MM.1S (cell line): ENCODE results near the gene IYD.

Experiments used
- DNase-seq: peaks from one replicate; pipeline ENCODE4 v3.0.0-alpha.2; 2015
- H2AFZ ChIP-seq: fragments of 300-600 bp; sonication (generic); 2 replicates; pipeline ENCODE4 v1.6.0; 2016; ENCODE audit warnings: antibody characterized with exemption, low read length
- H3F3A ChIP-seq: fragments of 300-600 bp; sonication (generic); 2 replicates; pipeline ENCODE4 v1.6.1; 2016; ENCODE audit warnings: mild to moderate bottlenecking, antibody characterized with exemption, low read length, moderate library complexity, mixed read lengths; ENCODE audit not compliant: insufficient read depth
- H3K27ac ChIP-seq: fragments of 300-600 bp; sonication (generic); 2 replicates; pipeline ENCODE4 v1.5.1; 2016; ENCODE audit warnings: mild to moderate bottlenecking, low read length
- H3K27me3 ChIP-seq: fragments of 300-600 bp; sonication (generic); replicated peaks from 2 replicates; pipeline ENCODE4 v1.6.0; 2016; ENCODE audit warnings: low read length; ENCODE audit not compliant: insufficient read depth
- H3K36me3 ChIP-seq: fragments of 300-600 bp; sonication (generic); replicated peaks from 2 replicates; pipeline ENCODE4 v1.6.1; 2016; ENCODE audit warnings: mild to moderate bottlenecking, low read length, mixed read lengths; ENCODE audit not compliant: insufficient read depth
- H3K4me1 ChIP-seq: fragments of 300-600 bp; sonication (generic); 2 replicates; pipeline ENCODE4 v1.6.1; 2016; ENCODE audit warnings: low read length, mixed read lengths
- H3K4me2 ChIP-seq: fragments of 300-600 bp; sonication (generic); 2 replicates; pipeline ENCODE4 v1.6.0; 2016; ENCODE audit warnings: low read depth, low read length
- H3K4me3 ChIP-seq: fragments of 300-600 bp; sonication (generic); 2 replicates; pipeline ENCODE4 v1.5.1; 2016; ENCODE audit warnings: low read length, mixed read lengths
- H3K79me2 ChIP-seq: fragments of 300-600 bp; sonication (generic); 2 replicates; pipeline ENCODE4 v1.6.1; 2016; ENCODE audit warnings: mixed run types, low read length, mixed read lengths
- H3K9ac ChIP-seq: fragments of 300-600 bp; sonication (generic); 2 replicates; pipeline ENCODE4 v1.6.1; 2016; ENCODE audit warnings: low read length, mixed read lengths
- H3K9me2 ChIP-seq: fragments of 300-600 bp; sonication (generic); replicated peaks from 2 replicates; pipeline ENCODE4 v1.6.1; 2016; ENCODE audit warnings: mild to moderate bottlenecking, low read length, mixed read lengths; ENCODE audit not compliant: insufficient read depth
- H3K9me3 ChIP-seq: fragments of 300-600 bp; sonication (generic); replicated peaks from 2 replicates; pipeline ENCODE4 v1.6.1; 2016; ENCODE audit warnings: mild to moderate bottlenecking, low read length, mixed read lengths; ENCODE audit not compliant: insufficient read depth
- H4K20me1 ChIP-seq: fragments of 300-600 bp; sonication (generic); 2 replicates; pipeline ENCODE4 v1.6.1; 2016; ENCODE audit warnings: mild to moderate bottlenecking, low read length, moderate library complexity, mixed read lengths; ENCODE audit not compliant: insufficient read depth
- CTCF ChIP-seq: fragments of 300-600 bp; sonication (generic); IDR thresholded peaks from 2 replicates; pipeline ENCODE4 v1.5.1; 2016; ENCODE audit warnings: antibody characterized with exemption, low read length, mixed read lengths
- EZH2 ChIP-seq: fragments of 300-600 bp; sonication (generic); optimal IDR thresholded peaks from 2 replicates; pipeline ENCODE3; 2017; ENCODE audit warnings: low read depth, mild to moderate bottlenecking, antibody characterized with exemption, low read length, mixed read lengths
- EZH2phosphoT487 ChIP-seq: fragments of 300-600 bp; sonication (generic); IDR thresholded peaks from 2 replicates; pipeline ENCODE4 v1.6.1; 2018; ENCODE audit warnings: antibody characterized with exemption, low read length

IYD gene

DNA sequence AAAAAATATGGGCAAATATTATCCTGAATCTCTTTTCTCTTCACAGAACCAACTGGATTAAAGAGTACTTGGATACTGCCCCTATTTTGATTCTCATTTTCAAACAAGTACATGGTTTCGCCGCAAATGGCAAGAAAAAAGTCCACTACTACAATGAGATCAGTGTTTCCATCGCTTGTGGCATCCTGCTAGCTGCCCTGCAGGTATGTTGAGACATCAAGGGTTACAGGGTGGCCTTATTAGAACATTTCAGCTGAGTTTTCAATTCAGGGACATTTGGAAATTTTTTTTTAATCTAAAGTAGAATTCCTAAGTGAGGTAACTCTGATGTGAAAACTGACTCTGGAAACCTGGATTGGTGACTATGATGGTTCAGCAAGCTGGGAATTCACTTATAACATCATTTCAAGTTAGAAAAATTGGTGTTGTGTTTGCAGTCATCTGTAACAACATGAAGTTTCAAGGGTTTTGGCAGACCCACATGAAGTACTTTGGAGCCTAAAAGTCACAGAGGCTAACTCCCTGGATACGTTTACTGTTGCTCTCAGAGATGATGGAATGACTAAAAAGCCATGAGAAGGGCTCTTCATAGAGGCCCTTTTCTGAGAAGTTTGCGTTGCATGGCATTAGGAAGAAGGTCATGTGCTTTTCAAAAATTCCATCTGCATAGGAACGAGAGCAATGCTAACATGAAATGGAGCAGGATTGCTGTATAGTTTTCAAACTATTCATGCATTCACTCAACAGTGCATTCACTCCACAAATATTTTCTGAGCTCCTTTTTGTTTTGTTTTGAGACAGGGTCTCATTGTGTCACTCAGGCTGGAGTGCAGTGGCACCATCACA lies 25.5 kb downstream of the IYD start:
- Histone ChIP-seq H3K36me3 (no peaks in the 10 kb centered on the region), H2AFZ (no peak overlapping the region), H3K9me3 (no peaks in the 10 kb centered on the region), H3F3A (no peaks in the 10 kb centered on the region), H3K79me2 (no peaks in the 10 kb centered on the region), H3K9ac (no peak overlapping the region), H3K9me2 (no peaks in the 10 kb centered on the region), H4K20me1 (no peaks in the 10 kb centered on the region), H3K4me3 (no peak overlapping the region), H3K27me3 (no peaks in the 10 kb centered on the region), H3K4me1 (no peaks in the 10 kb centered on the region), H3K4me2 (no peak overlapping the region), H3K27ac (no peak overlapping the region)
- DNase-seq: no peak
- TF ChIP-seq EZH2 (no peak), CTCF (no peak), EZH2phosphoT487 (no peak)

DNA sequence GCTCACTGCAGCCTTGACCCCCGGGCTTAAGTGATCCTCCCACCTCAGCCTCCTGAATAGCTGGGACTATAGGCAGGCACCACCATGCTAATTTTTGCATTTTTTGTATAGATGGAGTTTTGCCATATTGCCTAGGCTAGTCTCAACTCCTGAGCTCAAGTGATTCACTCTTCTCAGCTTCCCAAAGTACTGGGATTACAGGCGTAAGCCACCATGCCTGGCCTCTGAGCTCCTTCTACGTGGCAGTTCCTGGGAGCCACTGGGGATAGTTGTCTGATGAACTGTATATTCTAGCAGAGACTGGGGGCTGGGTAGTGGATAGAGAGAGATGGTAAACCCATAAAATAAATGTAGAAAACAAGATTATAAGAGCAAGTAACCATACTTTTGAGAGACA lies 26.1 kb downstream of the IYD start:
- Histone ChIP-seq H3K4me2 (no peak overlapping the region), H3K4me3 (no peak overlapping the region), H3K27ac (no peak overlapping the region), H2AFZ (no peak overlapping the region), H3K27me3 (no peaks in the 10 kb centered on the region), H4K20me1 (no peaks in the 10 kb centered on the region), H3K9me3 (no peaks in the 10 kb centered on the region), H3K9me2 (no peaks in the 10 kb centered on the region), H3K4me1 (no peaks in the 10 kb centered on the region), H3K9ac (no peak overlapping the region), H3F3A (no peaks in the 10 kb centered on the region), H3K36me3 (no peaks in the 10 kb centered on the region), H3K79me2 (no peaks in the 10 kb centered on the region)
- TF ChIP-seq CTCF (no peak), EZH2phosphoT487 (no peak)
- DNase-seq: no peak

- no peak overlapping the region for H2AFZ ChIP-seq
- H3K4me2 ChIP-seq: no peak overlapping the region
- H3K27me3 ChIP-seq: no peaks in the 10 kb centered on the region
- no peaks in the 10 kb centered on the region for H4K20me1 ChIP-seq
- H3K9me2 ChIP-seq: no peaks in the 10 kb centered on the region
- TF ChIP-seq EZH2phosphoT487: no peak
- peak; percentile 46 for TF ChIP-seq CTCF
- no peaks in the 10 kb centered on the region for H3F3A ChIP-seq
- no peaks in the 10 kb centered on the region for H3K79me2 ChIP-seq
- no peak overlapping the region for H3K27ac ChIP-seq
- no peak overlapping the region for H3K9ac ChIP-seq
- H3K4me1 ChIP-seq: no peaks in the 10 kb centered on the region
- peak; percentile 25 for DNase-seq
- no peak overlapping the region for H3K4me3 ChIP-seq
- no peaks in the 10 kb centered on the region for H3K36me3 ChIP-seq
- no peaks in the 10 kb centered on the region for H3K9me3 ChIP-seq
Observed at GRCh38 chr6:150395388-150396009, 26.7 kb downstream of the IYD start.
